HG03025 (cell line): Measurements from ENCODE around the gene GOLIM4.

Experiments
- ATAC-seq: cut with Tn5 transposase; IDR thresholded peaks from one replicate; pipeline ENCODE4 v1.9.1; 2021; ENCODE audit warnings: mild to moderate bottlenecking, moderate library complexity; ENCODE audit not compliant: unreplicated experiment, low FRiP score

GOLIM4 gene

GRCh38 chr3:168006584-168006983 lies 89.1 kb downstream of the GOLIM4 start:
- no peak for ATAC-seq

GRCh38 chr3:168003911-168004310 lies 91.8 kb downstream of the GOLIM4 start:
- no peak for ATAC-seq

GRCh38 chr3:168002786-168003368 lies 92.8 kb downstream of the GOLIM4 start:
- no peak for ATAC-seq

GRCh38 chr3:168001244-168001643 lies 94.5 kb downstream of the GOLIM4 start:
- no peak for ATAC-seq

GRCh38 chr3:167998253-167998652 lies 97.5 kb downstream of the GOLIM4 start:
- no peak for ATAC-seq

GRCh38 chr3:167996514-167996913 lies 99.2 kb downstream of the GOLIM4 start:
- ATAC-seq: no peak

GRCh38 chr3:167992381-167992780 lies 103.3 kb downstream of the GOLIM4 start:
- ATAC-seq: no peak

GRCh38 chr3:167991213-167991612 lies 104.5 kb downstream of the GOLIM4 start:
- ATAC-seq: no peak

- ATAC-seq: no peak
These were observed 105.7 kb downstream of the GOLIM4 start for GRCh38 chr3:167989999-167990398.

- ATAC-seq: no peak
These were observed 106.7 kb downstream of the GOLIM4 start for GRCh38 chr3:167989066-167989465.

- ATAC-seq: no peak
These were observed 112.1 kb downstream of the GOLIM4 start for GRCh38 chr3:167983583-167983982.

GRCh38 chr3:167978486-167978885 lies 117.2 kb downstream of the GOLIM4 start:
- ATAC-seq: no peak

GRCh38 chr3:167978071-167978470 lies 117.7 kb downstream of the GOLIM4 start:
- ATAC-seq: no peak

GRCh38 chr3:167976516-167977361 lies 119.0 kb downstream of the GOLIM4 start:
- ATAC-seq: no peak

GRCh38 chr3:167973901-167974300 lies 121.8 kb downstream of the GOLIM4 start:
- ATAC-seq: no peak

GRCh38 chr3:167973046-167973445 lies 122.7 kb downstream of the GOLIM4 start:
- ATAC-seq: no peak

GRCh38 chr3:167972502-167972901 lies 123.2 kb downstream of the GOLIM4 start:
- ATAC-seq: no peak

GRCh38 chr3:167969548-167969947 lies 126.2 kb downstream of the GOLIM4 start:
- no peak for ATAC-seq

- ATAC-seq: no peak
These were observed 128.3 kb downstream of the GOLIM4 start for GRCh38 chr3:167967257-167968036.
